ENCODE measurements around the gene GLCCI1.
A peak's percentile ranks its signal among the peaks of the same experiment; 100 is the strongest.

The GLCCI1 gene

GRCh38 chr7:7969306-7970236 lies 975 bp downstream of the GLCCI1 start:
- H3K27ac ChIP-seq: peak overlapping the region; percentile 23 to 94 (median 87); a peak in 21 of 22 replicates
- peak overlapping the region; percentile 83 to 94 (median 89) for H3K9ac ChIP-seq
- TF ChIP-seq Cebpa-rat (IDR thresholded peaks at IDR 0.05): no peak
- no peaks in the 10 kb centered on the region for H3K36me3 ChIP-seq
- no peaks in the 10 kb centered on the region for H3K9me3 ChIP-seq (replicated peaks in 1 of 11)
- H3K4me2 ChIP-seq: peak overlapping the region; percentile 75 to 93 (median 91)
- H3K27me3 ChIP-seq: no peaks in the 10 kb centered on the region
- peak overlapping the region; percentile 76 to 98 (median 92) for H3K4me3 ChIP-seq
- peaks cover 0 to 19% (median 0%) of the 10 kb centered on the region in 11 experiments; a peak in 4 of 22 replicates for H4K20me1 ChIP-seq
- peaks cover 26 to 43% (median 35%) of the 10 kb centered on the region in 10 experiments for H3K4me1 ChIP-seq

GRCh38 chr7:7970237-7970530 lies 1.6 kb downstream of the GLCCI1 start:
- Histone ChIP-seq H3K9ac (peak overlapping the region; percentile 83 to 94 (median 89)), H3K36me3 (no peaks in the 10 kb centered on the region), H3K4me2 (peak overlapping the region; percentile 75 to 93 (median 91)), H4K20me1 (peaks cover 0 to 19% (median 0%) of the 10 kb centered on the region in 11 experiments; a peak in 4 of 22 replicates), H3K27ac (peak overlapping the region in 9 of 11 experiments; percentile 81 to 94 (median 89); a peak in 17 of 22 replicates), H3K4me1 (peaks cover 26 to 42% (median 34%) of the 10 kb centered on the region in 10 experiments), H3K4me3 (peak overlapping the region; percentile 76 to 98 (median 92)), H3K9me3 (replicated peaks in 1 of 11) (no peaks in the 10 kb centered on the region), H3K27me3 (no peaks in the 10 kb centered on the region)
- TF ChIP-seq Cebpa-rat (IDR thresholded peaks at IDR 0.05): no peak

- H3K4me3 ChIP-seq: peak overlapping the region; percentile 76 to 98 (median 92)
- H4K20me1 ChIP-seq: peaks cover 0 to 19% (median 0%) of the 10 kb centered on the region in 11 experiments; a peak in 4 of 22 replicates
- peaks cover 26 to 42% (median 34%) of the 10 kb centered on the region in 10 experiments for H3K4me1 ChIP-seq
- TF ChIP-seq Cebpa-rat (IDR thresholded peaks at IDR 0.05): no peak
- H3K9ac ChIP-seq: peak overlapping the region; percentile 56 to 94 (median 89); a peak in 21 of 22 replicates
- no peaks in the 10 kb centered on the region for H3K27me3 ChIP-seq
- H3K4me2 ChIP-seq: peak overlapping the region; percentile 75 to 93 (median 91)
- no peaks in the 10 kb centered on the region for H3K36me3 ChIP-seq
- peak overlapping the region in 7 of 11 experiments; percentile 8 to 55 (median 35); a peak in 7 of 22 replicates for H3K27ac ChIP-seq
- H3K9me3 ChIP-seq (replicated peaks in 1 of 11): no peaks in the 10 kb centered on the region
These were observed 2.1 kb downstream of the GLCCI1 start for GRCh38 chr7:7970531-7971307.

GRCh38 chr7:7971308-7972040 lies 2.9 kb downstream of the GLCCI1 start:
- Histone ChIP-seq H3K36me3 (no peaks in the 10 kb centered on the region), H3K9me3 (replicated peaks in 1 of 11) (no peaks in the 10 kb centered on the region), H3K4me3 (peak overlapping the region in 6 of 10 experiments; percentile 85 to 98 (median 92); a peak in 9 of 20 replicates), H3K4me2 (peak overlapping the region; percentile 75 to 93 (median 91)), H3K27ac (no peak overlapping the region), H3K9ac (peak overlapping the region in 6 of 11 experiments; percentile 64 to 94 (median 90); a peak in 10 of 22 replicates), H4K20me1 (peaks cover 0 to 19% (median 0%) of the 10 kb centered on the region in 11 experiments; a peak in 4 of 22 replicates), H3K4me1 (peaks cover 28 to 43% (median 35%) of the 10 kb centered on the region in 10 experiments), H3K27me3 (no peaks in the 10 kb centered on the region)
- TF ChIP-seq Cebpa-rat (IDR thresholded peaks at IDR 0.05): no peak

- H3K27ac ChIP-seq: no peak overlapping the region
- H3K4me1 ChIP-seq: peaks cover 30 to 50% (median 38%) of the 10 kb centered on the region in 10 experiments
- H3K4me3 ChIP-seq: peak overlapping the region in 2 of 10 experiments; percentile 85 to 98; a peak in 3 of 20 replicates
- TF ChIP-seq Cebpa-rat (IDR thresholded peaks at IDR 0.05): no peak
- H3K9ac ChIP-seq: peak overlapping the region in 5 of 11 experiments; percentile 9 to 94 (median 89); a peak in 5 of 22 replicates
- no peaks in the 10 kb centered on the region for H3K9me3 ChIP-seq (replicated peaks in 1 of 11)
- no peaks in the 10 kb centered on the region for H3K36me3 ChIP-seq
- H4K20me1 ChIP-seq: peaks cover 0 to 19% (median 0%) of the 10 kb centered on the region in 11 experiments; a peak in 4 of 22 replicates
- no peaks in the 10 kb centered on the region for H3K27me3 ChIP-seq
- H3K4me2 ChIP-seq: peak overlapping the region in 9 of 11 experiments; percentile 75 to 93 (median 91); a peak in 16 of 22 replicates
These were observed 3.5 kb downstream of the GLCCI1 start for GRCh38 chr7:7972128-7972527.

- peaks cover 23 to 42% (median 30%) of the 10 kb centered on the region in 10 experiments for H3K4me1 ChIP-seq
- peak overlapping the region in 1 of 11 experiments; percentile 20; a peak in 1 of 22 replicates for H3K27ac ChIP-seq
- H3K9ac ChIP-seq: peak overlapping the region in 2 of 11 experiments; percentile 2 to 20; a peak in 2 of 22 replicates
- H4K20me1 ChIP-seq: peaks cover 0 to 19% (median 0%) of the 10 kb centered on the region in 11 experiments; a peak in 4 of 22 replicates
- no peaks in the 10 kb centered on the region for H3K36me3 ChIP-seq
- no peaks in the 10 kb centered on the region for H3K27me3 ChIP-seq
- no peaks in the 10 kb centered on the region for H3K9me3 ChIP-seq (replicated peaks in 1 of 11)
- no peak for TF ChIP-seq Cebpa-rat (IDR thresholded peaks at IDR 0.05)
- no peak overlapping the region for H3K4me3 ChIP-seq
- H3K4me2 ChIP-seq: peak overlapping the region in 8 of 11 experiments; percentile 29 to 92 (median 48); a peak in 13 of 22 replicates
These were observed 4.5 kb downstream of the GLCCI1 start for GRCh38 chr7:7972922-7973594.

GRCh38 chr7:7976677-7977076 lies 8.1 kb downstream of the GLCCI1 start:
- Histone ChIP-seq H3K9me3 (replicated peaks in 1 of 11) (no peaks in the 10 kb centered on the region), H3K27ac (no peak overlapping the region), H3K27me3 (no peaks in the 10 kb centered on the region), H3K9ac (no peak overlapping the region), H3K4me1 (peaks cover 10 to 29% (median 17%) of the 10 kb centered on the region in 10 experiments), H3K4me2 (peak overlapping the region in 3 of 11 experiments; percentile 21 to 36 (median 26); a peak in 2 of 22 replicates), H3K36me3 (0 out of 22 replicates have a peak, but pooled peaks cover 0 to 8% (median 0%) of the 10 kb centered on the region in 11 experiments), H4K20me1 (peaks cover 0 to 7% (median 0%) of the 10 kb centered on the region in 11 experiments; a peak in 4 of 22 replicates), H3K4me3 (no peak overlapping the region)
- TF ChIP-seq Cebpa-rat (IDR thresholded peaks at IDR 0.05): no peak

All from BLaER1 treated with 17β-estradiol and CSF1 and Interleukin-3, amounts not matched to agents 10 nM and 100 nM (cell line).